DMS153 (cell line): ENCODE data around the gene ATP6V0B.

Experiments used
- DNase-seq: peaks from one replicate; lab custom pipeline; 2025; lab: John Stamatoyannopoulos, UW

Gene ATP6V0B

GRCh38 chr1:43974443-43975248 is at the start of gene ATP6V0B:
ATP6V0B (plus strand) TSS chr1:43974960; CDS start chr1:43975041, 81 bp downstream.
- DNase-seq: peak; percentile 94

- DNase-seq: no peak
Measured at GRCh38 chr1:43925846-43926245, 48.9 kb upstream of the ATP6V0B start.

DNA sequence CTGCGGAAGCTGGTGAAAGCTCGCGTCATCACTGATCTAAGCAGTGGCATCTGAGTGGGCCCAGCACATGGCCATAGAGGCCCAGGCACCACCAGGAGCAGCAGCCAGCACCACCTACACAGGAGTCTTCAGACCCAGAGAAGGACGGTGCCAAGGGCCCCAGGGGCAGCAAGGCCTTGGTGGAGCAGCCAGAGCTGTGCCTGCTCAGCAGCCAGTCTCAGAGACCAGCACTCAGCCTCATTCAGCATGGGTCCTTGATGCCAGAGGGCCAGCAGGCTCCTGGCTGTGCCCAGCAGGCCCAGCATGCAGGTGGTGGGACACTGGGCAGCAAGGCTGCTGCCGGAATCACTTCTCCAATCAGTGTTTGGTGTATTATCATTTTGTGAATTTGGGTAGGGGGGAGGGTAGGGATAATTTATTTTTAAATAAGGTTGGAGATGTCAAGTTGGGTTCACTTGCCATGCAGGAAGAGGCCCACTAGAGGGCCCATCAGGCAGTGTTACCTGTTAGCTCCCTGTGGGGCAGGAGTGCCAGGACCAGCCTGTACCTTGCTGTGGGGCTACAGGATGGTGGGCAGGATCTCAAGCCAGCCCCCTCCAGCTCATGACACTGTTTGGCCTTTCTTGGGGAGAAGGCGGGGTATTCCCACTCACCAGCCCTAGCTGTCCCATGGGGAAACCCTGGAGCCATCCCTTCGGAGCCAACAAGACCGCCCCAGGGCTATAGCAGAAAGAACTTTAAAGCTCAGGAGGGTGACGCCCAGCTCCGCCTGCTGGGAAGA is 44.4 kb upstream of the ATP6V0B start:
- no peak for DNase-seq

DNA sequence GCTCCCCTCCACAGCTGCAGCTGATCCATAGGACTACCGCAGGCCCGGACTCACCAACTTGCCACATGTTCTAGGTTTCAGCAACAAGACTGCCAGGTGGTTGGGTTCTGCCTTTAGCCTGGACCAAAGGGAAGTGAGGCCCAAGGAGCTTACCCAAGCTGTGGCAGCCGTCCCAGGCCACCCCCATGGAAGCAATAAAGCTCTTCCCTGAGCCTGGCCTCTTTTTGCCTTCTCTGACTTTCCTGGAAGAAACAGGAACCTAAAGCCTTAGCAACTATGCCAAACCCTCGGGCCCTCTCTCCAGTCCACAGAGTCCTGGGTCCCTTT is 43.8 kb upstream of the ATP6V0B start:
- no peak for DNase-seq

GRCh38 chr1:43931711-43932660 is 42.8 kb upstream of the ATP6V0B start:
- DNase-seq: no peak

- no peak for DNase-seq
Measured at GRCh38 chr1:43932786-43933385, 41.9 kb upstream of the ATP6V0B start.

- no peak for DNase-seq
Measured at GRCh38 chr1:43933386-43934100, 41.2 kb upstream of the ATP6V0B start, which contains the start of gene ARTN. ARTN (plus strand) TSS chr1:43933801; CDS start chr1:43935657, 1,856 bp downstream.

DNA sequence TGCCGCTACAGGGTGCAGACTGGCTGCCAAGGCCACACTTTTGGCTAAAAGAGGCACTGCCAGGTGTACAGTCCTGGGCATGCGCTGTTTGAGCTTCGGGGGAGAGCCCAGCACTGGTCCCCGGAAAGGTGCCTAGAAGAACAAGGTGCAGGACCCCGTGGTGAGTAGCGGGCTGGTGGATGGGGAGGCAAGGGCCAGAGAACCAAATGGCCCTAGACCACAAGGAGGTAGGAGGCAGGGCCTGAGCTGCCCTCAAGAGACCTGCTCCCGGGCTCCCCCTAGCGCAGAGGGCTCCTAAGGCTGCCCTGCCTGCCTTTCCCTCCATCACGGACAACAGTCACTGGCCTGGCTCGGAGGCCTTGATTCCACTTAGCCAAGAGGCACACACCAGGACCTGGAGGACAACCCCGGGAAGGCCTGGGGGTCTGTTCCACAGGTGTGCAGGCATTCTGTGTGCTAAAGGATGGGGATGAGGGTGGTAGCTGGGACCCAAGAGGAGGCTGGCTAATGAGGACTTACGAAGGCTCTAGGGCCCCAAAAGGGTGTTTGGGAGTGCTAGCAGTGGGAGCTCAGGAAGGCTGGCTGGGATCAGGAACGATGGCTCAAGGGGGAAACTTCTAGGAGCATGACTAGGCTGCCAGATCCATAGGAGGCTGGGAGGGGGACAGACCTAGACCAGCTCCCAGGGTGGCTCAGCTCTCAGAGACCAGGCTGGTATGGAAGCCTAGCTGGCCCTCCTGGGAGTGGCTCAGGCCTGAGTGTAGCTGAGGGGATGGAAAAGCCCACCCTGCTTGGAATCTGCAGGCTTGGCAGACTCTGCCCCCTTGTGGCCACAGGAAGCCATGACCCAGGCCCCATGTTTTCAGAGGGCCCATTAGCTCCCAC is 40.4 kb upstream of the ATP6V0B start:
- peak; percentile 66 for DNase-seq

- no peak for DNase-seq
Measured at GRCh38 chr1:43934986-43935324, 39.8 kb upstream of the ATP6V0B start.

GRCh38 chr1:43935711-43936427 is 38.9 kb upstream of the ATP6V0B start:
- peak; percentile 88 for DNase-seq

DNA sequence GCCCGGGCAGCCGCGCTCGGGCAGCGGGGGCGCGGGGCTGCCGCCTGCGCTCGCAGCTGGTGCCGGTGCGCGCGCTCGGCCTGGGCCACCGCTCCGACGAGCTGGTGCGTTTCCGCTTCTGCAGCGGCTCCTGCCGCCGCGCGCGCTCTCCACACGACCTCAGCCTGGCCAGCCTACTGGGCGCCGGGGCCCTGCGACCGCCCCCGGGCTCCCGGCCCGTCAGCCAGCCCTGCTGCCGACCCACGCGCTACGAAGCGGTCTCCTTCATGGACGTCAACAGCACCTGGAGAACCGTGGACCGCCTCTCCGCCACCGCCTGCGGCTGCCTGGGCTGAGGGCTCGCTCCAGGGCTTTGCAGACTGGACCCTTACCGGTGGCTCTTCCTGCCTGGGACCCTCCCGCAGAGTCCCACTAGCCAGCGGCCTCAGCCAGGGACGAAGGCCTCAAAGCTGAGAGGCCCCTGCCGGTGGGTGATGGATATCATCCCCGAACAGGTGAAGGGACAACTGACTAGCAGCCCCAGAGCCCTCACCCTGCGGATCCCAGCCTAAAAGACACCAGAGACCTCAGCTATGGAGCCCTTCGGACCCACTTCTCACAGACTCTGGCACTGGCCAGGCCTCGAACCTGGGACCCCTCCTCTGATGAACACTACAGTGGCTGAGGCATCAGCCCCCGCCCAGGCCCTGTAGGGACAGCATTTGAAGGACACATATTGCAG is 38.2 kb upstream of the ATP6V0B start:
- no peak for DNase-seq

DNA sequence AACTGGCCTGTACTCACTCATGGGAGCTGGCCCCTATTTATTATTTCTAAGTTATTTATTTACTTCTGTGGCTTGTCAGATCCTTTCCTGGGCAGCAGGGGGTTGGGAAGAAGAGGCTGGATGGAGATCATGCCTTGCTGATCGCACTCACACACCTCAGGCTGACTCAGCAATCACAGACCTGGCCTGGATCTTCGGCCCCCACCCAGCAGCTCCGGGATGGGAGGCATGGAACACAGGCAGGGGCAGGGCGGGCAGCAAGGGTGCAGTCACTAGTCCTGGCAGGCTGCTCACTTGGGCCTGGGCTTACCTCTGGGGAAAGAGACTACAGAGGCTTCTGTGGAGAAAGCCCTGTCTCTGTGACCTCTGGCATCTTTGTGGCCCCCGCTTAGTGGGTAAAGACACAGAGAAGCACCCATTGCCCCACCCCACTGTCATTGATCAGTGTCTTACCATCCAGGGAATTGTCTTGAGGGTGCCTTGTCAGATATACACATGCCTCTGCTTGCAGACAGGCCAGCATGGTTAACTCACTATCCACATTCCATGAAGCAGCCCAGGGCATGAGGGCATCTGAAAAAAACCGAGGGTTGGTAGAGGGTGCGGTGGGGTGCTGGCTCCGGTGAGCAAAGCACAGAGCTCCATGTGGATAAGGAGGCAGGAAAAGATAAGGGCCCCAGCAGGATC is 37.4 kb upstream of the ATP6V0B start:
- DNase-seq: no peak

- DNase-seq: no peak
Measured at GRCh38 chr1:43938383-43938782, 36.4 kb upstream of the ATP6V0B start.

DNA sequence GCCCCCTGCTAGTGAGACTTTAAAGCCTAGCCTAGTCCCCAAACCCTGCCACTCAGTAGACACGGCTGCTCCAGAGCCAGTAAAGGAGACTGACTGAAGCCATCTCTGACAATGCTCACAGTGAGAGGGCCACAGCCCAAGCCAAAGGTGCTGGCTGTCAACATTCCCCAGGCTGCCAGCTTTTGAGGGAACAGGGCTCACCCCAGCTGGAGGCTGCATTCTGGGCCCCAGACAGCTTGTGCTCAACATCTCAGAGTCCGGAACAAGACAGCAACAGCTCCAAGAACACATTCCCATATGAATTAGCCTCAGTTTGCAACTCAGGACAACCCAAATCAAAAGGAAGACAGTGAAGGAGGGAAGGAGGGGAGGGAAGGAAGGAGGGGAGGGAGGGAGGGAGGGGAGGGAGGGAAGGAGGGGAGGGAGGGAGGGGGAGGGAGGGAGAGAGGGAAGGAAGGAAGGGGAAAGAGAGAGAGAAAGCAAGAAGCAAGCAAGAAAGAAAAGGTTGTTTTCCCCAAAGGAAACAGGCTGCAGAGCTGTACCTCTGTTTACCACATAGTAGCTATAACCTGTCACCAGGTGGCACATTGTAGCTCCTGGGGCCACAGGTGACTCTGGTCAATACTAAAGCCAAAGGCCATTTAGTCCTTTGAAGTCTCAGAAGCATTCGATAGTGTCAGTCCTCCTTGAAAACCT is 35.7 kb upstream of the ATP6V0B start:
- DNase-seq: no peak

DNA sequence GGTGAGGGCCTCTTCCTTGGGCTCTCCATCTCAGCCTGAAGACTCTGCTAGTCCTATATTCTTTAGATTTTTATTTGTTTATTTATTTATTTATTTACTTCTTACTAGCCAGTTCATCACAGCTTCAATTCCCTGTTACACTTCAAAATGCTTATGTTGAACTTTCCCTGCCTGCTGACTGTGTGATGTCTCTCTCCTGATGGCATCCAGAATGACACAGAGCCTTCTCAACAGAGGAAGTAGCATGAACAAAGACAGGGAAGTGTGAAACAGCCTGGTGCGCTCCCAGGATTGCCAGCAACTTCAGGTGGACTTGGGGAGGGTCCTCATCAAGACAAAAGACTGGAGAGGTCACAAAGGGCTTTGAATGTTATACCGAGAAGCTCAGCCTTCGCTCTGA is 32.3 kb upstream of the ATP6V0B start:
- no peak for DNase-seq

- no peak for DNase-seq
Measured at GRCh38 chr1:43944860-43945259, 29.9 kb upstream of the ATP6V0B start.

DNA sequence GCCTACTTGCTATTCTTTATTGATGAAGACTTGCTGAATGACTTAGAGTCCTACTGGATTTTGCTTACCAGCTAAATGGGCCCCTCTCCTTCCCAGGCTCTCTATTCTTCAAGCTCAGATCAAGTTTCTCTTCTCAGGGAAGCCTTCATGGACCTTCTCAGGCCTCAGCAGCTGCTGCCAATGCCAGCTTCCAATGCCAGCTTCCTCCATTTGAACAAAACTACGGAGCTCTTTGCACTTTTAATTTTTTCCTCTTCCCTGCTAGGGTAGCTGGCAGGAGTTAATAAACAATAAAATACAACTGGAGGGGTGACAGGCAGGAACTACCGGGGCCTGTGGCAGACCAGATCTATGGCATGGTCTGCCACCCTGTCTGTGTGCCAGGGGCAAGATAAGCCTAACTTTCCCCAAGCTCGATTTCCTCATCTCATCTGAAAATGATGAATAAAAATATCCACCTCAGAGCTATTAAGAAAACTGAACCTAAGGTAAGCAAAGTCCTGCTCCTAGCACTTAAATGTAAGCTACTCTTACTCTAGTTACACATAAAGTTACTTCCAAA is 29.0 kb upstream of the ATP6V0B start:
- no peak for DNase-seq
